Common myeloid progenitor, CD34-positive (primary cell): ENCODE data around the gene CXorf58.

Experiments used
- CTCF ChIA-PET: fragments of 350-600 bp; sonication (Branson Sonifier 250); formaldehyde crosslinking; loops from one replicate; lab custom pipeline; 2021; ENCODE audit warnings: antibody characterized with exemption; lab: Charles Lee
- POLR2A ChIA-PET: fragments of 350-600 bp; sonication (Branson Sonifier 250); formaldehyde crosslinking; loops from one replicate; lab custom pipeline; 2021; ENCODE audit warnings: antibody characterized with exemption; lab: Charles Lee
- DNase-seq, 3 donors: peaks; one replicate each; pipeline versions ENCODE4 v3.0.0 to v3.0.0-alpha.2; 2013
- H3K27ac ChIP-seq, 2 experiments: 1 replicate in 1 of 2; 2 replicates in 1 of 2; pipeline ENCODE4 v1.7.0; 2013; ENCODE audit warnings: inconsistent platforms in 2 of 2, low read length in 2 of 2, mild to moderate bottlenecking in 2 of 2, low read depth in 1 of 2, moderate library complexity in 1 of 2; ENCODE audit not compliant: severe bottlenecking in 2 of 2, insufficient read depth in 1 of 2, poor library complexity in 1 of 2
- H3K27me3 ChIP-seq, 5 experiments: replicated peaks in 2 of 5; 1 replicate in 3 of 5; 2 replicates in 2 of 5; pipeline versions ENCODE4 v1.6.1 to v1.7.0; 2013; ENCODE audit warnings: low read length in 4 of 5, mild to moderate bottlenecking in 2 of 5, moderate library complexity in 2 of 5, inconsistent platforms in 1 of 5; ENCODE audit not compliant: insufficient read depth in 5 of 5, control insufficient read depth in 4 of 5
- H3K36me3 ChIP-seq, 4 experiments: 1 replicate in 2 of 4; 2 replicates in 2 of 4; pipeline versions ENCODE4 v1.6.1 to v1.7.0; 2013; ENCODE audit warnings: low read length in 3 of 4, control low read depth in 1 of 4, mild to moderate bottlenecking in 1 of 4; ENCODE audit not compliant: control insufficient read depth in 4 of 4, insufficient read depth in 4 of 4
- H3K4me1 ChIP-seq, 4 experiments: 1 replicate in 3 of 4; 2 replicates in 1 of 4; pipeline versions ENCODE4 v1.6.1 to v1.7.1; 2013; ENCODE audit warnings: low read length in 3 of 4, mild to moderate bottlenecking in 3 of 4, control low read depth in 1 of 4, inconsistent platforms in 1 of 4, moderate library complexity in 1 of 4; ENCODE audit not compliant: control insufficient read depth in 4 of 4, insufficient read depth in 4 of 4; ENCODE audit errors: control extremely low read depth in 1 of 4
- H3K4me3 ChIP-seq, 7 experiments: 1 replicate in 4 of 7; 2 replicates in 3 of 7; pipeline versions ENCODE4 v1.5.1 to v1.7.0; 2013; ENCODE audit warnings: mild to moderate bottlenecking in 7 of 7, low read length in 6 of 7, moderate library complexity in 6 of 7, inconsistent platforms in 2 of 7, low read depth in 2 of 7, control low read depth in 1 of 7; ENCODE audit not compliant: insufficient read depth in 4 of 7, control insufficient read depth in 1 of 7; ENCODE audit errors: extremely low read depth in 1 of 7
- H3K9me3 ChIP-seq, 5 experiments: 1 replicate in 4 of 5; 2 replicates in 1 of 5; pipeline versions ENCODE4 v1.6.1 to v1.7.1; 2013; ENCODE audit warnings: low read length in 4 of 5, mild to moderate bottlenecking in 2 of 5, inconsistent platforms in 1 of 5, low read depth in 1 of 5, moderate library complexity in 1 of 5; ENCODE audit not compliant: control insufficient read depth in 4 of 5, insufficient read depth in 2 of 5; ENCODE audit errors: control extremely low read depth in 1 of 5
- WGBS: methylation state at CpG from one replicate; pipeline ENCODE4 v1.1.5; 2013; ENCODE audit not compliant: insufficient coverage; 5-methylcytosine and 5-hydroxymethylcytosine counted together

The CXorf58 gene

DNA sequence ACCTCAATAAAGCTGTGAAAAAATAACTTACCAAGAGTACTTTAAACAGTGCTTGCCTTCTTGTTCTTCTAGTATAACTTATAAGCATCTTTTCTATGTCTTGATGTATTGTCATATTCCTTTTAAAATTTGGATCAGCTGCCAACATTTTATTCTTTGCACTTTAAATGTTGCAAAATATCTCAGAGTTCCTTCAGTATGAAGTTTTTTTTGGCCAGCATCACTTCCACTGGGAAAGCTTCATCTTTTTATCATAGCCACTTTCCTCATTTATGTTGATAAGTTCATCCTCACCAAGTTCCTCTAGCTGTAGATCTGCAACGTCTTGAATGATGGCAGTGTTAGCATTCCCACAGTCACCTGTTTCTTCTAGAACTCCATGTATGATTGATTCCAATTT, 24.2 kb downstream of the CXorf58 start:
- no peak for DNase-seq
- ChIA-PET POLR2A (no interaction called here), CTCF (no interaction called here)
- WGBS, result 20% methylated on average over 1 of the region's 1 CpG
- Histone ChIP-seq H3K9me3 (no peaks in the 10 kb centered on the region), H3K27ac (no peak overlapping the region), H3K27me3 (peaks cover 0 to 4% (median 0%) of the 10 kb centered on the region in 5 experiments), H3K4me3 (no peak overlapping the region), H3K36me3 (no peaks in the 10 kb centered on the region), H3K4me1 (peaks cover 0 to 8% (median 6%) of the 10 kb centered on the region in 4 experiments)

- ChIA-PET CTCF (no interaction called here), POLR2A (no interaction called here)
- H3K27me3 ChIP-seq, result peaks cover 0 to 4% (median 0%) of the 10 kb centered on the region in 5 experiments
- H3K27ac ChIP-seq, result no peak overlapping the region
- no peaks in the 10 kb centered on the region for H3K9me3 ChIP-seq
- H3K4me3 ChIP-seq, result no peak overlapping the region
- H3K4me1 ChIP-seq, result peaks cover 0 to 8% (median 6%) of the 10 kb centered on the region in 4 experiments
- no peaks in the 10 kb centered on the region for H3K36me3 ChIP-seq
- WGBS, result 95% methylated on average over 10 of the region's 11 CpGs
- no peak for DNase-seq
Measured at GRCh38 chrX:23935106-23935505, 27.3 kb downstream of the CXorf58 start.

DNA sequence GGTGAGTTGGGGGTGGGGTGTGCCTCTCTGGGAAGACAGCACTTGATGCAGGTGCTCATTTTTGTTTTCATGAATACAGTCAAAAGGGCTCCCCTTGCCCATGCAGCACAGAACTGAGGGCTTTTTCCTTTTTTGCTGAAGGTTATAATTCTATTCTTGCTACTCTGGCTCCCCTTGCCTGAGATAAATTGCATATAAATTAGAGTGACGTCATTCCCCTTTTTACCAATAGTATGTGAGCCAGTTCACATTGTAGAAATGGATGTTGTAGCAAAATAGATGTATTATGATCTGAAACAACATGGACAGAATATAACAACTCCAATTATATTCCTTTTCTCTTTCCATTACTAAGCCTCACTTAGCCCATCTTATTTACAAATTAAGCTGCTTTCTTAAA, 28.4 kb downstream of the CXorf58 start:
- no peaks in the 10 kb centered on the region for H3K36me3 ChIP-seq
- H3K4me3 ChIP-seq, result no peak overlapping the region
- no peak for DNase-seq
- H3K27me3 ChIP-seq, result peaks cover 0 to 8% (median 0%) of the 10 kb centered on the region in 5 experiments
- H3K9me3 ChIP-seq, result no peaks in the 10 kb centered on the region
- WGBS, result no CpG with 5 or more reads among the region's 1 CpG
- no peak overlapping the region for H3K27ac ChIP-seq
- ChIA-PET POLR2A (no interaction called here), CTCF (no interaction called here)
- H3K4me1 ChIP-seq, result peaks cover 0 to 7% (median 3%) of the 10 kb centered on the region in 4 experiments

DNA sequence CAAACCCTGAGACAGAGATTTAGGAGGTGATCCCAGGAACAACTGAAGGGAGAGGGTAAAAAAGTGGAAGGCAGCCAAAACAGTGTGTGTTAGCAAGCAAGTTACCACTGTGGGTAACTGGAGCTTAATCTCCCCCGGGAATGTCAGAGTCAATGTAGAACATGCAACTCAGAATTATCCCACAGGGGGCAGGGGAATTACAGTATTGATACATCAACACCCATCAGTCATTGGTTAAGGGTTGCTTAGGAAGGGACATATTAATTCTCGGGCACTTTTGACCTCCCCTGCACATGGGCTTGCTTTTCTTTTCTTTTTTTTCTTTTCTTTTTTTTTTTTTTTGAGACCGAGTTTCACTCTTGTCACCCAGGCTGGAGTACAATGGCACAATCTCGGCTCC, 29.3 kb downstream of the CXorf58 start:
- no peak for DNase-seq
- ChIA-PET POLR2A (no interaction called here), CTCF (no interaction called here)
- H3K9me3 ChIP-seq, result no peaks in the 10 kb centered on the region
- H3K36me3 ChIP-seq, result no peaks in the 10 kb centered on the region
- WGBS, result 86% methylated on average over 1 of the region's 4 CpGs
- H3K4me3 ChIP-seq, result no peak overlapping the region
- H3K27ac ChIP-seq, result no peak overlapping the region
- peaks cover 0 to 8% (median 0%) of the 10 kb centered on the region in 5 experiments for H3K27me3 ChIP-seq
- H3K4me1 ChIP-seq, result peaks cover 0 to under 1% (median 0%) of the 10 kb centered on the region in 4 experiments

DNA sequence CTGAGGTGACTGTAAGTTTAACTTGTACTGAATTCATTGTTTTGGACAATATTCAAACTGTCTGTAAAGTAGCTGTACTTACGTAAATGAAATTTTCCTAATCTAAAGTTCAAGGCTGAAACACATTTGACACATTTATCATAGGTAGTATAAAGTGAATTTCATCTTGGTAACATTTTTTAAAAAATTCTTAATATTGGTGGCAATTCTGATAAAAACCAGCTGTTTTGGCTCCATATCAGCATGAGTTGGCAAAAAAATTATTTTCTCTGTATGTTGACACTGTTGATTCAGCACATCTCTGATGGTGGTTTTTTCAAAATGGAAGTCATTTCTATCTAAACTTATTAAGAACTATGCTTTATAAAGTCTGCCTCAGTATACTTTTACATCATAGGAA, 30.9 kb downstream of the CXorf58 start:
- no peaks in the 10 kb centered on the region for H3K36me3 ChIP-seq
- H3K4me3 ChIP-seq, result no peak overlapping the region
- no CpG with 5 or more reads among the region's 1 CpG for WGBS
- no peaks in the 10 kb centered on the region for H3K9me3 ChIP-seq
- H3K27ac ChIP-seq, result no peak overlapping the region
- DNase-seq, result peak in 1 of 3 donors; percentile 8
- POLR2A ChIA-PET, result no interaction called here
- peaks cover 0 to 12% (median 0%) of the 10 kb centered on the region in 5 experiments for H3K27me3 ChIP-seq
- no peaks in the 10 kb centered on the region for H3K4me1 ChIP-seq
- CTCF ChIA-PET, result no interaction called here

DNA sequence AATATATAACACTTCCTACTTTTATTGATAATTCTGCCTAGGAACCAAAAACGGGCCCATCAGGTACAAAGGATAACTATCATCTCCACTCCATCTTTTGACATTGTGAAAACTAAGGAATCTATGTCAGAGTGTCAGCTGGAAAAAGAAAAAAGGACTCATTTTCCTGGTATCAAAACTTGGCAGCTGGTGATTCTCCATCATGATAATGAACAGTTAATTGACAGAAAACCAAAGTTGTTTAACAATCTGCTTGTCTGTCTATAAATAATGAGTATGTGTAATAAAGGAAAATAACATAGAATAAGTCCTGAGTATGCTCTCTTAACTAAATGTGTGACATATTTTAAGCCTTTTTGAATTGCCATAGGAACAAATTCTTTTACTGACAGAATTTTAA, 31.4 kb downstream of the CXorf58 start:
- no peak overlapping the region for H3K27ac ChIP-seq
- no peak for DNase-seq
- no CpG with 5 or more reads among the region's 1 CpG for WGBS
- no peaks in the 10 kb centered on the region for H3K9me3 ChIP-seq
- peaks cover 0 to 12% (median 0%) of the 10 kb centered on the region in 5 experiments for H3K27me3 ChIP-seq
- POLR2A ChIA-PET, result no interaction called here
- no peak overlapping the region for H3K4me3 ChIP-seq
- H3K4me1 ChIP-seq, result no peaks in the 10 kb centered on the region
- H3K36me3 ChIP-seq, result no peaks in the 10 kb centered on the region
- CTCF ChIA-PET, result no interaction called here

DNA sequence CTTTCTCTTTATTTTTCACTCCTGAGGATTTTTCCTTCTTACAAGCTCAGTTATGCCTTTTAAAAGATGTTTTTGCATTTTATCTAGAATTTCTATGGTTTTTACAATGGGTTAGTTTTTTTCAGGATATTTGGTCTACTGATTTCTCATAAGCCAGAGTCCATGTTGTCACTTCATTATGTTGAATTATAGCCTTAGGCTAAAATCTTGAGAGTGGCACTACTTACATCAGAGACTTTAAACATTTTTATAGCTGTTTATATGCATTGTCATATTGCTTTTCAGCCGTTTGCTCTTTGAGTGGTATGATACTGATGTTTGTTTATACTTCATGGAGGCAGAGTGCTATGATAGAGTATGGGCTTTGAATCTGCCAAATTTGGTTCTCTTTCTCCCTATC, 36.4 kb downstream of the CXorf58 start:
- CTCF ChIA-PET, result no interaction called here
- WGBS, result no CpG with 5 or more reads among the region's 1 CpG
- no peaks in the 10 kb centered on the region for H3K9me3 ChIP-seq
- peaks cover 0 to 3% (median 0%) of the 10 kb centered on the region in 4 experiments for H3K36me3 ChIP-seq
- no peaks in the 10 kb centered on the region for H3K4me1 ChIP-seq
- H3K4me3 ChIP-seq, result no peak overlapping the region
- POLR2A ChIA-PET, result no interaction called here
- no peak for DNase-seq
- H3K27ac ChIP-seq, result no peak overlapping the region
- peaks cover 0 to 13% (median 0%) of the 10 kb centered on the region in 5 experiments for H3K27me3 ChIP-seq
